ENCODE data around the gene RANBP3.

GRCh38 chr19:5899728-5900526 lies 78.0 kb downstream of the RANBP3 start:
- TF ChIP-seq EZH2 (IDR thresholded peaks at IDR 0.05; ENCODE audit: borderline replicate concordance, low read length) (no peak), CTCF (IDR thresholded peaks at IDR 0.05; ENCODE audit: low read length) (no peak)
